IPS-NIHi7 (cell line): ENCODE measurements around the gene AMH.

Source experiments
- DNase-seq: peaks from one replicate; pipeline ENCODE4 v3.0.0; 2012; ENCODE audit warnings: mixed read lengths; ENCODE audit errors: extremely low spot score

AMH gene

DNA sequence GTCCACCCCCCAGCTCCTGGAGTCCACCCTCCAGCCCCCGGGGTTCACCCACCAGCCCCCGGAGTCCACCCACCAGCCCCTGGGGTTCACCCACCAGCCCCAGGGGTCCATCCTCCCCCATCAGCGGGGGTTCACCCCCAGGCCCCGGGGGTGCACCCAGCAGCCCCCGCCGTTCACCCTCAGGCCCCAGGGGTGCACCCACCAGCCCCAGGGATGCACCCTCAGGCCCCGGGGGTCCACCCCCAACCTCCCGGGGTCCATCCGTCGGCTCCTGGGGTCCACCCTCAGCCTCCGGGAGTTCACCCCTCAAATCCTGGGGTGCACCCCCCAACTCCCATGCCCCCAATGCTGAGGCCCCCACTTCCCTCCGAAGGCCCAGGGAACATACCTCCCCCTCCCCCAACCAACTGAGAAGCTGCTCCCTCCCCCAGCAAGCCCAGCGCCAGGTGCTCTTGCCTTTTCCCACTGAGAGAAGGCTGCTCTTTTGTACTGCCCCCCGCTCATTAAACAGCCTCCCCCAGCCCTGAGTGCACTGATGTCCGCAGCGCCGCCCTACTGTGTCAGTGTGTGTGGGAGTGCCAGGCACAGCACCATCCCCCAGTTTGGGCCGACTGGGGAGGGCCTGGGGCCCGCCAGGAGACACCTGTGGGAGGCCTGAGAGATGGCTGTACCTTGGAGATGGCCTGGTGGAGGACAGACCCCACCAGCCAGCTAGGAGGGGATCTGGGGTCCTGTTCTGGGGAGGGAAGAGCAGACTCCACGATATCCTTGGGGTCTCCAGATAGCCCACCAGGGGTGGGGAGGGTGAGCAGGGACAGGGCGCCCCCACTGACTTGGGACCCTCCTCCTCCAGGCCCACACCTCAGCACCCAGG, 750 bp upstream of the AMH start:
- DNase-seq: no peak

DNA sequence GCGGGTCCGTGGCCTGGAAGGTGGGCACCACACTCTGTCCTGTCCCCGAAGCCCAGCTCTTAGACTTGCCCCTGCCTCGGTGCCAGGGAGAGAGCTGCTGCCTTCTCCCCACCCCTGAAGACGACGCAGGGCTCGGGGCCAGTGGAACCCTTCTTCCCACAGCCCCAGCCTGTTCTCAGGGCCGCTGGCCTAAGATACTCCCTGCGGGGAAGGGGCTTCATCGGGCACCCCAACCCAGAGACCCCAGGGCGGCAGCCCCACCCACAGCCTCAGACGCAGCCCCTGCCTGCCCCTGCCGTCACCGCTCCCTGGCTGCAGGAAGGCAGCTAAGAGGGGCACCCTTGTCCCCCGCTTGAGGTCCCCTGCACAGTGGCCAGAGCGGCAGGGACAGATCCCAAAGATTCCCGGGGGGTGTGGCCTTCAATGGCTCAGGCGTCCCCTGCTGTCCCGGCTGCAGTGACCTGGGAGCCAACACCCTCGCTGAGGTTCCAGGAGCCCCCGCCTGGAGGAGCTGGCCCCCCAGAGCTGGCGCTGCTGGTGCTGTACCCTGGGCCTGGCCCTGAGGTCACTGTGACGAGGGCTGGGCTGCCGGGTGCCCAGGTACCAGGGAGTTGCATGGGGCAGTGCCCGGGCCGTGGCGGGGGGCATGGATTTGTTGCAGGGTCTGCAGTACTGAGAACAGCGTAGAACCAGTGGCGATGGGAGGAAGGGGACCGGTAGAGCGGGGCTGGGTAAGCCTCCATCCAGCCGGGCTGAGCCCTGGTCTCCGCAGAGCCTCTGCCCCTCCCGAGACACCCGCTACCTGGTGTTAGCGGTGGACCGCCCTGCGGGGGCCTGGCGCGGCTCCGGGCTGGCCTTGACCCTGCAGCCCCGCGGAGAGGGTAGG, 1.0 kb downstream of the AMH start:
- no peak for DNase-seq

DNA sequence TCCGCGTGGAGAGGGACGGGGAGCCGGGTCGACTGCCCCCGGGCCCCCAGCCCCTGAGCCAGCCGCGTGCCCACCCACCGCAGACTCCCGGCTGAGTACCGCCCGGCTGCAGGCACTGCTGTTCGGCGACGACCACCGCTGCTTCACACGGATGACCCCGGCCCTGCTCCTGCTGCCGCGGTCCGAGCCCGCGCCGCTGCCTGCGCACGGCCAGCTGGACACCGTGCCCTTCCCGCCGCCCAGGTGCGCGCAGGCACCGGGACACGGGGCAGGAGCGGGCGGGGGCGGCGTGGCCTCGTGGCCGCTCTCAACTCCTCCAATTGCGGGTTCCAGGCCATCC, 1.6 kb downstream of the AMH start:
- no peak for DNase-seq

DNA sequence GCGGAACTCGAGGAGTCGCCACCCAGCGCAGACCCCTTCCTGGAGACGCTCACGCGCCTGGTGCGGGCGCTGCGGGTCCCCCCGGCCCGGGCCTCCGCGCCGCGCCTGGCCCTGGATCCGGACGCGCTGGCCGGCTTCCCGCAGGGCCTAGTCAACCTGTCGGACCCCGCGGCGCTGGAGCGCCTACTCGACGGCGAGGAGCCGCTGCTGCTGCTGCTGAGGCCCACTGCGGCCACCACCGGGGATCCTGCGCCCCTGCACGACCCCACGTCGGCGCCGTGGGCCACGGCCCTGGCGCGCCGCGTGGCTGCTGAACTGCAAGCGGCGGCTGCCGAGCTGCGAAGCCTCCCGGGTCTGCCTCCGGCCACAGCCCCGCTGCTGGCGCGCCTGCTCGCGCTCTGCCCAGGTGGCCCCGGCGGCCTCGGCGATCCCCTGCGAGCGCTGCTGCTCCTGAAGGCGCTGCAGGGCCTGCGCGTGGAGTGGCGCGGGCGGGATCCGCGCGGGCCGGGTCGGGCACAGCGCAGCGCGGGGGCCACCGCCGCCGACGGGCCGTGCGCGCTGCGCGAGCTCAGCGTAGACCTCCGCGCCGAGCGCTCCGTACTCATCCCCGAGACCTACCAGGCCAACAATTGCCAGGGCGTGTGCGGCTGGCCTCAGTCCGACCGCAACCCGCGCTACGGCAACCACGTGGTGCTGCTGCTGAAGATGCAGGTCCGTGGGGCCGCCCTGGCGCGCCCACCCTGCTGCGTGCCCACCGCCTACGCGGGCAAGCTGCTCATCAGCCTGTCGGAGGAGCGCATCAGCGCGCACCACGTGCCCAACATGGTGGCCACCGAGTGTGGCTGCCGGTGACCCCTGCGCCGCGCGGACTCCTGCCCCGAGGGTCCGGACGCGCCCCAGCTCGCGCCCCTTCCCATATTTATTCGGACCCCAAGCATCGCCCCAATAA, 2.3 kb downstream of the AMH start:
- no peak for DNase-seq

DNA sequence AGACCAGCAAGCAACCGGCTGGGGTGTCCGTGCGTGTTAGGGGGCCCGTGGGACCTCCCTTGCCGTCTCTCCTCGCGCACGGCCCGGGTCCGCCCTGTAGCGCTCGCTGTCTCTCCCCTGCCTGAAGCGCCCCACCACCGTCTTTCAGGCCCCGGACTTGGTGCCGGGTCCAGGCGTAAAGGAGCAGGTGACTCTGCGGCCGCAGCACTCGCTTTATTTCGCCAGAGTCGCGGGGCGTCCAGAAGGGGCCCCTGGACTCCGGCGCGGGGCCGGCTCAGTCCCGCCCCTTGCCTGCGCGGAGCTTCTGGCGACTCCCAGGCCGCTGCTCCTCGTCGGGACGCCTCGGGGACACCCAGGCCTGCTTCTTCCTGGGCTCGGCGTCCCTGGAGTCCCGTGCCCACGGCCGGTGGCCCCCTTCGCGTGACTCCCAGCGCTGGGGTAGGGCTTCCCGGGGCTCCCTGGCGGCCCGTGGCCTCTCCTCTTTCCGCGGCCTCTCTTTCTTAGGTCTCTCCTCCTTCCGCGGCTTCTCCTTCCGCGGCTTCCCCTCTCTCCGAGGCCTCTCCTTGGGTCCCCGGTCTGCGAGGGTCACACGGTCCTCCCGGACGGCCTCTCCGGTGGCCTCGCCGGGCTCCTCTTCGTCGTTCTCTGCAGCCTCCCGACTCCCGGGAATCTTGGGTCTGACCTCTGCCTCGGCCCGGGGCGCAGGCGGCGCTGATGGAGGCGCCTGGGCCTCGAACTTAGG, 3.1 kb downstream of the AMH start:
- no peak for DNase-seq

DNA sequence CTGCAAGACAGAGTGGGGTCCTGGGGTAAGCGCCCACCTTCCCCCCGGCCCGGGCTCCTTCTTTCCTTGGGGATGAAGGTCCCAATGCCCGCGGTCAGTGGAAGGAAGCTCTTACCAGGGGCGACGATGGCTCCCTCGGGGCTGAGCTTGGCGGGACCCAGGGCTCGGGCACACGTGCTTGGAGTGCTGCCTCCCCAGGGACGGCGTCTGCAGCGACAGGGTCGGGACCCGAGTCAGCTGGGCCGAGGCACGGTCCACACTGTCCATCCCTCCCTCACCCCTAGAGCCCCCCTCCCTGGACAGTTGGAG, 3.6 kb downstream of the AMH start:
- no peak for DNase-seq

DNA sequence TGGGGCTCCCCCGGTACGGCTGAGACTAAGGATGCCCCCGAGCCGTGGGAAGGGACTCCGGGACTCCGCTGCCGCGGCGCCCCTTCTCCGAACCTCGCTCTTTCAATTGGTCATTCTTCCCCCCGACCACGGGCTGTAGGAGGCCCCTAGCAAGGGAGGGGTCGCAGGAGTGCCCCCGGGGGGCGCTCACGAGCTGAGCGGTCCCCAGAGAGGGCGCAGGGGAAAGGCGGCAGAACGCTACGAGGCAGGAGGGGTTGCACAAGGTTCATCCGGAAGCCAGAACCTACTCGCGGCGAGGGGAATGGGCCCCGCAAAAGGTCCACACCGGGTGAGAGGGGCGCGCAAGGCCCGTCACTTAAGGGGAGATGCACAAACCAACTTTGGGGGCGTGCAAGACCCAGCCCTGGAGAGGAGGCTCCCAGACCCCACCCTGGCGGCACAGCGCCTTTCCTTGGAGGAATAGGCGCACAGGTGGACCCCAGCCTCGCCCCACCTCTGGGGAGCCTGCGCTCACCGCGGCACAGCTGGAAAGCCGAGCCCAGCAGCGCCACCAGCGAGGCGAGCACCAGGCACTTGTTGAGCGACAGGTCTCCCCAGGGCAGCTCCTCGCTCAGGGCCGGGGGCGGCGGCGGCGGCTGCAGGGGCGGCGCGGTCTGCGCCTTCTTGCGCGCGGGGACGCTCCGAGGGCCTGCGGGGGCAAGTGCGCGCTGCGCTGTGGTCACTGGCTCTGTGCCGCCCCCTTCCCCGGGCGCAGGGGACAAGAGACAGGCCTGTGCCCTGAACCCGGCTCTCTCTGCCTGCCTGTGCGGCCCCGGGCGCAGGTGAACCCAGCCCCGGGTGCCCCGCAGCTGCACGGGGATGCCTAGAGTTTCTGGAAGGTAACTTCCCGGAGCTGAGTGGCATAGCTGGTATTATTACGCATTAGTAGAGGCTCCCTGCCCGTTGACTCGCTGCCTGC, 4.3 kb downstream of the AMH start:
- DNase-seq: no peak

DNA sequence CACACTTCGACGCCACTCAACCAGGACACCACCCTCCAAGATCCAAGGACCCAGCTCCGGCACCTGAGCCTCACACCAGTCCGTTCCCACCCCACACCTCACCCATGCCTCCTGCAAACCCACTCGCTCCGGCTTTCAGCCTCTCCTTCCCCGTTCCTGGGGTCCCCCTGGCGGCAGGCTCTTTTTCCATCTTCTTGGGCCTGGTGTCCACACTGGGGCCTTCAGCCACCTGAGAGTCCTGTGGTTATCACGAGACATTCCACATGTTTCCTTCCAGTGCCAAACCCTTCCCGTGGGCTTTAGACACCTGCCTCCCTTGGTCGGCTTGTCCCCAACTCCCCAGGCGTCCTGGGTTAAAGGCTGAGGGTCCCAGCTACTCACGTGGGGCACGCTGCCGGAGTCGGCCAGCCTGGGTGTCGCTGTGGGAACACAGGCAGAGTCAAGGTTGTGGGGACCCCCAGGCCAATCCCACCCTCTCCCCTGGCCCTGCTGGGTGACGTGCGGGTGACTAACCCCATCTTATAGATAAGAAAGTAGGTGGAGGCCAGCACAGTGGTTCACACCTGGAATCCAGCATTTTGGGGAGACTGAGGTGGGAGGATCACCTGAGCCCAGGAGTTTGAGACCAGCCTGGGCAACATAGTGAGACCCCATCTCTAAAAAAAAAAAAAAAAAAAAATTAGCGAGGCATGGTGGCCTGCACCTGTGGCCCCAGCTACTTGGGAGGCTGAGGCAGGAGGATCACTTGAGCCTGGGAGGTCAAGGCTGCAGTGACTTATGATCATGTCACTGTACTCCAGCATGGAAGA, 5.1 kb downstream of the AMH start:
- peak; percentile 80 for DNase-seq

DNA sequence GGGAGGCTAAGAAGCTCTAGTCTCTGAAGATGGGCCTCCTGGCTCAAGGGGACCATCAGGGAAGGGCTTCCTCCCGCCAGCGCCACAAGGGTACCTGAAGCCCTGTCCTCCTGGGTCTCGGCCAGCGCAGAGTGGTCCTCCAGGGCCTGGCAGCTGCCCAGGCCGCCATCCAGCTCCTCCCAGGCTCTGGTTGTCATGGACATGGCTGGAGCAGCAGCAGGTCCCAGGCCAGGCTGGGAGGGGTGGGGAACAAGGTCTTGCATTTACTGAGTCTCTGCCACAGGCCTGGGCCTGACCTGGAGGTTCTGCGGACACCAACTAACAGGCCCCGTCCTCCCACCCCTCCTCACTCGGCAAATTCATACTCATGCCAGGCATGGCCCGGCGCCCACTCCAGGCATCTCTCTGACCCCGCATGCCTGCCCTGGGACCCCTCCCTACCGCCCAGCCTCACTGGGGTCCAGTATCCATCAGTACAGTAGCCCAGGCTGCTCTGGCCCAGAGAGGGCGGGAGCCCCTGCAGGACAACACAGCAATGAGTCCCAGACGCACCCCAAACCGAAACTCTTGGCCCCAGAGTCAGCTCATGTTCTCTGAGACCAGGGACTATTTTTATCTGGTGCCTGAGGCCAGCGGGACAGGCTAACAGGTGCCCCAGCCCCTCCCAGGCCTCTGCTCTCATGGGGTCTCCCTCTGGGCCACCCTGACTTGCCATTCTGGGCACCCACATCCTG, 6.2 kb downstream of the AMH start:
- no peak for DNase-seq

DNA sequence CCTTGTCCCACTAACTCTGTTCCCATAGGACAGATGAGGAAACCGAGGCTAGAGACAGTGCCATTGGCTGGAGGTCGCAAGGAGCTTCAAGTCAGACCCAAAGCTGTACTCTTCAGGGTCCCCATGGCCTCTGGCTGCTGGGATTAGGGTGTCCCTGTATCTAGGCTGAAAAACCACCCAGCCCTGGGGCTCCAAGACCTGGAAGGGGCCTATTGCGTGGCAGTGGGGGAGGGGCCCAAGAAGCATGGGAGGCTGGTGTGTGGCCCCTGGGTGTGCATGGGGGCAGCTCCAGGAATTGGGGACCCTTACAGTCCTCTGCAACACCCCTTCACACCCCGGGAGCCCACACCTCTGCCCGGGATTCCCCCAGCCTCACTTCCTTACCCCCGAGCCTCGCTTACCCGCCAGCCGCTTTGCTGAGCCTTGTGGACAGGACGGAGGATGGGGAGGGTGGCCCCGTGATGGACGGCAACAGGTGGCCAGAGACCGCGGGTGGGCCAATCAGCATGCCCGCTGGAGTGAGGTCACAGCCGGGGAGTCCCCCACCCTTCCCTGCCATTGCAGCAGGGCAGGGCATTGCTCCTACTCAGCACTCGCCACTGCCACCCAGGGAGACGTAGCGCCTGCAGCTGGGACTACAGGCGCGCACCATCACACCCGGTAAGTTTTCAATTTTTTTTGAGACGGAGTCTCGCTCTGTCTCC, 7.0 kb downstream of the AMH start, which contains the start of gene JSRP1:
Gene JSRP1 (minus strand): TSS at position 436 of the 704 bp plus-strand sequence. CDS start 1,103 bp downstream, outside the sequence.
- DNase-seq: no peak

DNA sequence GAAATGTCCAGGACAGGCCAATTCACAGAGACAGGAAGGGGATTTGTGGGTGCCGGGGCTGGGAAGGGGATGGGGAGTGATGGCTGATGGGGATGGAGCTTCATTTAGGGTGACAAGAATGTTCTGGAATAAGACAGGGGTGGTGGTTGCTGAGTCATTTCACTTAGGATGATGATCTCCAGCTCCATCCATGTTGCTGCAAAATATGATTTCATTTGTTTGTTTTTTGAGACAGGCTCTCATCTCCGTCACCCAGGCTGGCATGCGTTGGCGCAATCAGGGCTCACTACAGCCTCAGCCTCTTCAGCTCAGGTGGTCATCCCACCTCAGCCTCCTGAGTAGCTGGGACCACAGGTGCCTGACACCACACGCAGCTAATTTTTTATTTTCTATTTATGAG, 10.2 kb downstream of the AMH start:
- DNase-seq: no peak

DNA sequence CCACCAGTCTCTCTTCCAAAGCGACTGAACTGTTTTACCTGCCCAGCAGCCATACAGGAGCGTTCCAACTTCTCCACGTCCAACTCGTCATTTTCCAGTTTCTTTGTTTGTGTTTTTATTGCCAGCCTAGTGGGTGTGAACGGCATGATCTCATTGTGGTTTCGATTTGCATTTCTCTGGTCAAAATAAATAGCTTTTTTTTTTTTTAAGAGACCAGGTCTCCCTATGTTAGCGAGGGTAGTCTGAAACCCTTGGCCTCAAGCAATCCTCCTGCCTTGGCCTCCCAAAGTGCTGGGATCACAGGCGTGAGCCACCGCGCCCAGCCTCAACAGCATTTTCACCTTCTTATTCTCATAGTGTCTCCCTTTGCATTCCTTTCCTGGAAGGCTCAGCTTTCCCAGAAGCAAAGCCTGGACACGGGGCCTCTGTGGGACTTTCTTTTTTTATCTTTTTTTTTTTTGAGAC, 11.2 kb downstream of the AMH start:
- no peak for DNase-seq

DNA sequence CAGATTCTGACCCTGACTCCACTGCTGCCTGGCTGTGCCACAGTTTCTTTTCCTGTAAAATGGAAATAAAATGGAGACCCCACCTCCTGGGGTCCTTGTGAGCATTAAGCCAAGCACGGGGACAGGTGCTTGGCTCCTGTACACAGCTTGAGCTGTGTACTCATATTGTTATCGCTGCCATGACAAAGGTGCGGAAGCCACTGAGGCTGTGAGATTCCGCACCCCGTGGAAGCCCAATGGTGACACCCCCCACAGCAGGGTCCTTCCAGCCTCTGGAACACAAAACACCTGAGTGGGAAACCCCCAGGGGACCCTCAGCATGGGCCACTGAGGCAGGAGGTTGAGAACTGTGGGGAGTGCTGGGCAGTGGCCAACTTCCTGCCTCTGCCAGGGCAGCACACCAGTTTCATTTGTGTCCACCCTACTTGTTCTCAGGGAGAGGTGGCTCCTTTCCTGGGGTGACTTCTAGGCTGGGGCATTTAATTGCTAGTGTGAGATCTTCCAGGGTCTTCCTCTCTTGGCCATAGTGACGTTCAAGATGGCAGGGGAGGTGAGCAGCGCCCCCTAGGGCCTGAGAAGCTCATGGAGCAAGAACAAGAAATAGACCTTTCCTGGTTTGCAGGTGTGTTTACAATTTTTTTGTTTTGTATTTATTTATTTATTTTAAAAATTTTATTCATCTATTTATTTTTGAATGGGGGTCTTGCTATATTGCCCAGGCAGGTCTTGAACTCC, 12.5 kb downstream of the AMH start:
- peak; percentile 65 for DNase-seq

DNA sequence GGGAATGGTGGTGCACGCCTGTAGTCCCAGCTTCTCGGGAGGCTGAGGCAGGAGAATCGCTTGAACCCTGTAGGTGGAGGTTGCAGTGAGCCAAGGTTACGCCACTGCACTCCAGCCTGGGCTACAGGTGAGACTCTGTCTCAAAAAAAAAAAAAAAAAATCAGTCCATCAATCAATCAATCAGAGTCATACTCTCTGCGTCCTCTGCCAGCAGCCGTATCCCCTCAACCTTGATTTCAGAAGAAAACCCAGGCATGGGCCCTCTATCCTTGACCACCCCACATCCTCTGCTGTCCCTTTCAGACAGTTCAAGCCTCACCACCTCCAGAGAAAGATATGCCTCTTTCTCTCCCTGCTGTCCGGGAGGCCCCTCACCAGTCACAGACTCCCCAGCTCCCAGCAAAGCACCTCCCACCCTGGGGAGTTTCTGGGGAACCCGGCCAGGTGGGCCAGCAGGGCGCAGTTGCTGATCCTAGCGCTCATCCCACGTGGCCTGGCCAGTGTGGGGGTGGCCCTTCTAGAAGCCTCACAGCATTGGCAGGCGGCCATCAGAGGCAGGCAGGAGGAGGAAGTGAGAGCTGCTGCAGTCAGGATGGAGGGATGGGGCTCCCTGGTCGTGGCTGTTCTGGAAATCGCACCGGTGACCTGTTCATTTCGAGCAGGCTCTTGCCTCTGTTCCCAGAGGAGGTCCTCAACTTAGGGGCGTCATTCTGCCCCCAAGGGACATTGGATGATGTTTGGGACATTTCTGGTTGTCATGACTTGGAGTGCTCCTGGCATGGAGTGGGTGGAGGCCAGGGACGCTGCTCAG, 17.3 kb downstream of the AMH start:
- no peak for DNase-seq

DNA sequence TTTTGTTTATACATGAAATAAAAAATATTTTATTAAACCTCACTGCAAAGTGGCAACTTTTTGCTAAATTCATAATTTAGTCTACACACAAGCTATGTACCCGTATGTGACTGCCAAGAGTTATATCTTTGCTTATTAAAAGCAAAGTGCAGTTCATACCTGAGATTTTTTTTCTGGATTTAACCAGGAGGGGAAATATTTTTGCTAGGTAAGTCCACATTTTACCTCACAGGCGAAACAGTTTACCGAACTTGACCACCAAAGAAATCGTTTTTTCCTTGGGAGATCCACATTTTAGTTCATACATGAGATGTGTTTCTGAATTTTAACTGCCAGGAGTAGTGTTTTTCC, 19.3 kb downstream of the AMH start:
- no peak for DNase-seq

DNA sequence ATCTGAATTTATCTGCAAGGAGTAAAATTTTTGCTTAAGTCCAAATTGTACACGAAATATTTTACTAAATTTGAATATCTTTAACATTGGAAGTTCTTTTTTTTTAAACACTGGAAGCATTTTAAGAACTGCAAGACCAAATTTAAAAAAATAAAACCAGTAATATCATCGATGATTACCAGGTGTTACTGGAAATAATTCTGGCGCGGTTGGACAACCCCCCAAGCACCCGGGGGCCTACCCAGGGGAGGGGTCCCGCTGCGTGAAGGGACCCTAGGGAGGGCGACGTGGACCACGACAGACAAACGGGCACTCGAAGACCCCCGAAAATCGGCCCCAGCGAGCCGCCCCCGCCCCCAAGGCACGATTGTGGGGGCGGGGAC, 19.7 kb downstream of the AMH start:
- no peak for DNase-seq
